MG63 (cell line): ENCODE measurements around the gene HMGXB3. TPM values are rescaled to one million over a fixed set of nuclear protein-coding genes. Genes with fewer than 3 reads are reported as not detected.

Experiments
- DNase-seq: peaks from one replicate; pipeline ENCODE4 v3.0.0-alpha.2; 2020
- H3K27me3 ChIP-seq: fragments of 250-450 bp; sonication (Bioruptor Pico); 2 replicates; pipeline ENCODE4 v1.5.1; 2020; ENCODE audit warnings: mild to moderate bottlenecking, moderate library complexity
- H3K36me3 ChIP-seq: fragments of 250-450 bp; sonication (Bioruptor Pico); 2 replicates; pipeline ENCODE4 v1.5.1; 2020; ENCODE audit warnings: mild to moderate bottlenecking, moderate library complexity
- H3K4me3 ChIP-seq: fragments of 250-450 bp; sonication (Bioruptor Pico); 2 replicates; pipeline ENCODE4 v1.5.1; 2020; ENCODE audit warnings: mild to moderate bottlenecking, moderate library complexity
- H3K9me3 ChIP-seq: fragments of 250-450 bp; sonication (Bioruptor Pico); 2 replicates; pipeline ENCODE4 v1.5.1; 2020; ENCODE audit warnings: mild to moderate bottlenecking, moderate library complexity
- total RNA-seq: library from RNA; depleted of rRNA; stranded (reverse); fragments of >200 nt; shearing (Covaris generic); gene quantifications from 2 replicates; pipeline ENCODE4 v1.2.3, GENCODE V29; 2014; ENCODE audit warnings: low replicate concordance

Gene HMGXB3
- total RNA-seq, 1 experiment from 2014 or later, result 38.2 TPM

DNA sequence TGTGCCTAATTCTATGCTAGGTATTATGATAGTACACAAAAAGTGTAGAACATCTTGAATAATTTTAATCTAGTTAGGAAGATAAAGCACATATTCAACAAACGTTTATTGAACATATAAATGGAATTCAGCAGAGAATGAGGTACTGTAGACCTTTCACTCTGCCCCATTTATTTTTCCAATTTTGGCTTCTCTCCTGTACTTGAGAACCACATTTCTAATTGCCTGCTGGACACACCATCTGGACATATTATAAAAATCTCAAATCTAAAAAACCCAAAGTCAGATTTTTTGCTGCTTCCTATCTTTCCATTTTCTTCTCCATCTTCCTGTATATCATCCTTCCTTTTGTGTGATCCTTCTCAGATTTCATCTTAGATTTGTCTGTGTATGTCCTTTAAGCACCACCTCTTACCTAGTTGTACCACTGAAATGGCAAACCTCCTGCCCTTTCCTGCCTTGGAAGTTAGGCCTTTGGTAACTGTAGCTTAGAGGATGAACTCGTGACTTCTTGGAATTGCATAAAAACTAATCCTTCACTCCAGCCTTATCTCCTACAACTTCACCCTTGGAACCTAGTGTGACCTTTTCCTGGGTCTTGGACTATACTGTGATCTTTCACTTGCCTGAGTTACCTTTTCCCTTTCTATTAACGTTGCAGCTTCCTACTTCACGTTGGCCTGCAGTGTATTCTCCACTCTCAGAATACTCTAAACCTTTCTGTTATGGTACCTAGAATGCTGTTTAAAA is 31.2 kb upstream of the HMGXB3 start:
- no peak for DNase-seq
- Histone ChIP-seq H3K9me3 (no peaks in the 10 kb centered on the region), H3K27me3 (no peaks in the 10 kb centered on the region), H3K36me3 (no peaks in the 10 kb centered on the region), H3K4me3 (no peak overlapping the region)

- DNase-seq, result no peak
- Histone ChIP-seq H3K36me3 (no peaks in the 10 kb centered on the region; the same call in none of the 2 replicates), H3K27me3 (no peaks in the 10 kb centered on the region), H3K9me3 (no peaks in the 10 kb centered on the region), H3K4me3 (no peak overlapping the region)
Observed at GRCh38 chr5:149975409-149975808, 25.1 kb upstream of the HMGXB3 start.

DNA sequence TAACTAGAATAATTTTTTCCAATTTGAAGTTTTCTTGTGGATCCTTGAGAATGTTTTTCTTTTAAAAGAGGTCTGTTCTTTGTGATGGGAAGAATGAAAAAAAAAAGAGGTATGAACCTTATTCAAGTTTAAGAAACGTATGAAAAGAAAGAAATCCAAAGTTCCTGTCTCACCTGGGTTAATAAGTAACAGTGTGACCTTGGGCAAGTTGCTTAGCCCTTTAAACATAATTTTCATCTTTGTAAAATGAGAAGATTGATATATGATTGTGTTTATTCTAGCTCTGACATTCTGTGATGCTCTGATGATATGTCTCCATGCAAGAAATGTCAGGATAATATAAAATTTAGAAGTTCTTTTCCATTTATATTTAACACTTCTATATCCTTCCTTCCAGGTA is 20.6 kb upstream of the HMGXB3 start:
- H3K27me3 ChIP-seq, result no peaks in the 10 kb centered on the region
- H3K9me3 ChIP-seq, result no peaks in the 10 kb centered on the region
- H3K36me3 ChIP-seq, result no peaks in the 10 kb centered on the region; the same call in none of the 2 replicates
- H3K4me3 ChIP-seq, result no peak overlapping the region
- no peak for DNase-seq

DNA sequence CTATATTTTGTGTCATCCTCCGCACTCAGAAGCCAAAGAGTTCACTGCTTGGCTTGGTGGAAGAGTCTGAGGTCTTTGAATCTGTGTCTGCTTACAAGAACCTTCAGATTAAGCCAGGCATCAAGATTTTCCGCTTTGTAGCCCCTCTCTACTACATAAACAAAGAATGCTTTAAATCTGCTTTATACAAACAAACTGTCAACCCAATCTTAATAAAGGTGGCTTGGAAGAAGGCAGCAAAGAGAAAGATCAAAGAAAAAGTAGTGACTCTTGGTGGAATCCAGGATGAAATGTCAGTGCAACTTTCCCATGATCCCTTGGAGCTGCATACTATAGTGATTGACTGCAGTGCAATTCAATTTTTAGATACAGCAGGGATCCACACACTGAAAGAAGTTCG is 19.3 kb upstream of the HMGXB3 start:
- Histone ChIP-seq H3K9me3 (no peaks in the 10 kb centered on the region), H3K27me3 (no peaks in the 10 kb centered on the region), H3K36me3 (no peaks in the 10 kb centered on the region; the same call in none of the 2 replicates), H3K4me3 (no peak overlapping the region)
- DNase-seq, result no peak

GRCh38 chr5:149982505-149982904 is 18.0 kb upstream of the HMGXB3 start:
- no peak for DNase-seq
- H3K4me3 ChIP-seq, result no peak overlapping the region
- no peaks in the 10 kb centered on the region for H3K27me3 ChIP-seq
- H3K9me3 ChIP-seq, result no peaks in the 10 kb centered on the region
- H3K36me3 ChIP-seq, result no peaks in the 10 kb centered on the region; the same call in none of the 2 replicates

DNA sequence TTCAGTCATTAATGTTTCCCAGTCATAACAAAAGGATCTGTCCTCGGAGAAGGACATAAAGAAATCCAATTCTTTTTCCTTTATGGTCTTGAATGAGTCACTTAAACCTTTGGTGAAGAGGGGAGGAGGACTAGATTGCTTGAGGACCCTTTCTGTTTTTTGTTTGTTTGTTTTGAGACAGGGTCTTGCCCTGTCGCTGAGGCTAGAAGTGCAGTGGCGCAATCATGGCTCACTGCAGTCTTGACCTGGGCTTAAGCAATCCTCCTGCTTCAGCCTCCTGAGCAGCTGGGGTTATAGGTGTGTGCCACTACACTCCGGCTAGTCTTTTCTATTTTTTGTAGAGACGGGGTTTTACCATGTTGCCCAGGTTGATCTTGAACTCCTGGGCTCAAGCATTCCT is 12.4 kb upstream of the HMGXB3 start:
- H3K36me3 ChIP-seq, result no peaks in the 10 kb centered on the region
- no peak for DNase-seq

GRCh38 chr5:149990518-149991376 is 9.8 kb upstream of the HMGXB3 start:
- no peaks in the 10 kb centered on the region for H3K9me3 ChIP-seq
- no peaks in the 10 kb centered on the region for H3K27me3 ChIP-seq
- DNase-seq, result peak; percentile 48
- H3K4me3 ChIP-seq, result no peak overlapping the region
- H3K36me3 ChIP-seq, result peaks cover 3% of the 10 kb centered on the region; the same call in 1 of the 2 replicates

More for the DNA sequence above, 12.4 kb upstream of the HMGXB3 start:
- Histone ChIP-seq H3K9me3 (no peaks in the 10 kb centered on the region), H3K4me3 (no peak overlapping the region), H3K27me3 (no peaks in the 10 kb centered on the region)

DNA sequence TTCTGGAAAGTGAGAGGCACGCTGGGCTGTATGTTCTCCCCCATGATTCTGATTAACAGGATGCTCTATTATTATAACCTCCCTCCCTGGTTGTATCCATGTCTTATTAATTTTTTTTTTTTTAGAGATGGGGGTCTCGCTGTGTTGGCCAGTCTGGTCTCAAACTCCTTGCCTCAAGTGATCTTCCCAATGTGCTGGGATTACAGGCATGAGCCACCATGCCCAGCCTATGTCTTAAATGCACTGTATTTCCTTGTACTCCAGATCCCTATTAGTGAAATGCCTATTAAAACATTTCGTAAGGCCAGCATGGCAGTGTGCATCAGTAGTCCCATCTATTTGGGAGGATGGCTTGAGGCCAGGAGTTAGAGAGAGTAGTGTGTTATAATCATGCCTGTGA is 7.1 kb upstream of the HMGXB3 start:
- Histone ChIP-seq H3K9me3 (no peaks in the 10 kb centered on the region), H3K36me3 (peaks cover 5% of the 10 kb centered on the region; the same call in 1 of the 2 replicates), H3K27me3 (no peaks in the 10 kb centered on the region), H3K4me3 (no peak overlapping the region)
- no peak for DNase-seq

GRCh38 chr5:149995385-149996204 is 4.9 kb upstream of the HMGXB3 start:
- peaks cover 12% of the 10 kb centered on the region for H3K36me3 ChIP-seq
- peak; percentile 51 for DNase-seq
- no peaks in the 10 kb centered on the region for H3K9me3 ChIP-seq
- H3K4me3 ChIP-seq, result no peak overlapping the region
- H3K27me3 ChIP-seq, result no peaks in the 10 kb centered on the region

DNA sequence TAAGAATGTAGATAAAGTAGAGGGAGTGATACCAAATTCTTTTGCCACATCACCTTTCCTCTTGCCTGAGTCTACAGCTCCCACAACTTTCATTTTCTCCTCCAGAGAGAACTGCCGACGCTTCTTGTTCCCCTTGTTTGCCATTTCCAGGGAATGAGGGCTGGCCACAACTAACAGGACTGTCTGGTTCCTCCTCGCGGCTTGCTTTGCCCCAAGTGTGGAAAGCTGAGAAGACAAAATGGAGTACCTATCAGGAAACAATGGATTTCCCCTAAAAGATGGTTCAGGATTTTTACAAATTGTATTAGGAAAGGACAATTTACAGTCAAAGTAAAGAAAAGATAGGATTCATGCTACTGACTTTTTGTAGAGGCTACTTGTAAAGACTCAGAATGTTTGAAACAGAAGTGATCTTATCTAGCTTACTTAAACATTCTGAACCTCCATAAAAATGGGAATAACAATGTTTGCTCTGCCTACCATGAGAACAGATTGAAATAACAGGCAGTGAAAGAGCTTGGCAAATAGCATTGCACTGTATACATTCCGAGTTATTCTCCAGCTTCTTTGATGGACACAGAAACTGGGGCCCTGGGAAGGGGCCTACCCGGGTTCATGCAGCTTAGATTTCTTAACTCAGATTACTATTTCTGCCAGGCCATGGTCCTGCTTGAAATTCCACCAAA is 4.2 kb upstream of the HMGXB3 start:
- Histone ChIP-seq H3K9me3 (no peaks in the 10 kb centered on the region), H3K27me3 (no peaks in the 10 kb centered on the region), H3K36me3 (peaks cover 16% of the 10 kb centered on the region), H3K4me3 (no peak overlapping the region)
- no peak for DNase-seq

DNA sequence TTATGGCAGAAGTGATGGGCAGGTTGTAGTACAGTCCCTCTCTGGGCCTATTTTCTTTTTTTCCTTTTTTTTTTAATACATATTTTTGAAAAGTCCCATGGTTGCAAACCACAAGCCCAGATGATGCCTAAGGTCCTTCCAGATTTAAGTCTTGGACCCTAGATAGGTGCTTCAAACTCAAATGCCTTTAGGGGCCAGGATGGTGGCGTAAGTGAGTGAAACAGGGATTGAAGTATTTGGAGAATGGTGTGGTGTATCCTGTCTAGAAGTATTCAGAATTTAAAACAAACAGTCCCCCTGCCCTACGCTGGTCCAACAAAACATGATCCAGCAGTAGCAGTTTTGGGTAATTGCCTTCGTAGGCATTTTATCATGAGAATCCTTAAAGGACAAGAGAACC is 2.3 kb upstream of the HMGXB3 start:
- Histone ChIP-seq H3K36me3 (peaks cover 30% of the 10 kb centered on the region), H3K9me3 (no peaks in the 10 kb centered on the region), H3K4me3 (no peak overlapping the region), H3K27me3 (no peaks in the 10 kb centered on the region)
- DNase-seq, result no peak

- H3K9me3 ChIP-seq, result no peaks in the 10 kb centered on the region
- no peak for DNase-seq
- H3K27me3 ChIP-seq, result no peaks in the 10 kb centered on the region
- peak overlapping the region; percentile 94 for H3K4me3 ChIP-seq
- peaks cover 37% of the 10 kb centered on the region for H3K36me3 ChIP-seq
Observed at GRCh38 chr5:149999359-149999758, 1.2 kb upstream of the HMGXB3 start.

GRCh38 chr5:149999866-150000255 is 678 bp upstream of the HMGXB3 start:
- no peaks in the 10 kb centered on the region for H3K27me3 ChIP-seq
- H3K9me3 ChIP-seq, result no peaks in the 10 kb centered on the region
- peak overlapping the region; percentile 94 for H3K4me3 ChIP-seq
- peaks cover 42% of the 10 kb centered on the region for H3K36me3 ChIP-seq
- DNase-seq, result no peak

DNA sequence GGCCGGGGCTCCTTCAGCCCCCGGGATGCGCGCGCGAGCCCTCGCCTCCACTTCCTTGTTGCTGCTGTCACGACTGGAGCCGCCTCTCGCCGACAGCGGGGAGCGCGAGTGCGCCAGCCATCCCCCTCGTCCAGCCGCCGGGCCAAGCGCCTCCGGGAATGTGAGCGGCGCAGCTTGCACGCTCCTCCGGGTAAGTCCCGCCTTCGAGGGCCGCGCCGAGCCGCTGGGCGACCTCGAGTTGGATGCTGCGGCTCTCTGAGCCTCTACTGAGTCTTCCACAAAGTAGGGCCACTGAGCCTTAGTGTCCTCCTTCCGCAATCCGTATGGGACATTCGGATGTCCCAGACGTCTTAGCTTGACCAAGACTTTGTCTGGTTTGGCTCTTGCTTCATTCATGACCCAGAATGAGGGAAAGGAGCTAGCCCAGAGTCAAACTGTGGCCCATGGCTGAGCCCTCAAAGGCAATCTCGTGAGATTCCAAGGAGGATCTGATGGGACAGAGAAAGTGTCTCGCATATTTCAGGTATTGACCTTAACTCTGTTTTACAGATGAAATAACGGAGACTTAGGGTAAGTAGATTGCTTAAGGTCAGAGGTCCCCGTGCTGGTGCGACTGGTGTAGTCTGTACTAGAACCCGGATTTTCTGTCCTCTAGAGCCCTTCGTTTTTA is 586 bp downstream of the HMGXB3 start:
- Histone ChIP-seq H3K27me3 (no peaks in the 10 kb centered on the region), H3K9me3 (no peaks in the 10 kb centered on the region), H3K36me3 (peaks cover 47% of the 10 kb centered on the region), H3K4me3 (peak overlapping the region; percentile 94)
- peak; percentile 54 for DNase-seq

DNA sequence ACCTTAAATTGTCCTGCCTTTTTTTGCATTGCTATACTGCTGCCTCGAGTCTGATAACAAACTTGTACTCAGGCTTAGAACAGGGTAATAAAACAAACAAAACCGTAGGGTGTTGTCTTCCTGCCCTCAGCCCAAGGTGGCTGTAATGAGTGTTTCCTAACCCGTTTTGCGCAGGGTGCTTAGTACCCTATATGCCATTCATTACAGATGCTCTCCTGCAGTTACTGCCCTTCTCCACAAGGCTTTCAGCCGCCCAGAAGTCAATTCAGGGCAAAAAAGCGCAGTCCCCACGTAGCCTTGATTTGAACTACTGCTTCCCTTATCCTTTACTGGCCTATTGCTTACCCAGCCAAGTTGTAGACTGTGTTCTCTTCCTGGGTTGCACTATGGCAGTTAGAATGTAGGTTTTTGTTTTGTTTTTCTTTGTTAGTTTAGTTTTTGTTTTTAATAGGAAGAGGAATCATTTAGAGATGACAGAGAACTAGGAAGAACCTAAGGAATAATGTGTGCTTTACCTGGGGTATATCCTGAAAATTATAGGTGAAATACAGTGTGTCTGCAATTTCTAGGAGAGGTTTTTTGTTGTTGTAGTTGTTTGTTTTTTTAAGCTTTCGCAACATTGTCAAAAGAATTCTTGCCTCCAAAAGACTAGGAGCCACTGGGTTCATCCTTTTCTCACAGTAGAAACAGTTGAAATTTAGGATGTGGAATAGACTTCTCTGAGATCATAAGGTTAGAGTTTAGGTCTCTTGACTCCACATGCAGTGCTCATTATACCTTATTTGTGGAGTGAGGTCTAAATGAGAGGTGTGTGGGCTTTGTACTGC is 1.3 kb downstream of the HMGXB3 start:
- peaks cover 55% of the 10 kb centered on the region for H3K36me3 ChIP-seq
- peak; percentile 75 for DNase-seq
- no peaks in the 10 kb centered on the region for H3K9me3 ChIP-seq
- H3K27me3 ChIP-seq, result no peaks in the 10 kb centered on the region
- peak overlapping the region; percentile 94 for H3K4me3 ChIP-seq
